Activated gamma-delta T cell treated with Interleukin-2 at 50 U/mL for 16 hours (primary cell): ENCODE results near the gene RNF17.

Experiments
- DNase-seq: peaks from one replicate; pipeline ENCODE4 v3.0.0-alpha.2; 2020

RNF17 gene

DNA sequence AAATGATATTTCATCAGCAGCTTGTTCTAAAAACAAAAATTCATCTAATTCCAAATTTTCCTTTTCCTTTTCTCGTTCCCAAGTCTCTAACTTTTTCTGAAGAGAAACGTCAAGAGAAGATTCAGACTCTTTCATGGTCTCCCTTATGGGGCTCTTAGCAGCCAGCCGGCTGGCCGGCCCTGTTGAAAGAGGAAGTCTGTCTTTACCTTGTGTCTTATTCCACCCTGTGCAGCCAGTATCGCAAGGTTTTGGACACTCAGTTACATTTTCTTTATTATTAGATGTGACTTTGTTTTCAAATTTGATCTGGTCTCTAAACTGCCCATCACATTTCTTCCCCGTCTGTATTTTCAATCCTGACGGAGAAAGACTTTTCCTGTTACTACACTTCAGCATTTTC is 142.3 kb downstream of the RNF17 start:
- no peak for DNase-seq

GRCh38 chr13:24910502-24911132 is 146.6 kb downstream of the RNF17 start:
- no peak for DNase-seq

- no peak for DNase-seq
Measured at GRCh38 chr13:24911133-24911908, 147.4 kb downstream of the RNF17 start.

DNA sequence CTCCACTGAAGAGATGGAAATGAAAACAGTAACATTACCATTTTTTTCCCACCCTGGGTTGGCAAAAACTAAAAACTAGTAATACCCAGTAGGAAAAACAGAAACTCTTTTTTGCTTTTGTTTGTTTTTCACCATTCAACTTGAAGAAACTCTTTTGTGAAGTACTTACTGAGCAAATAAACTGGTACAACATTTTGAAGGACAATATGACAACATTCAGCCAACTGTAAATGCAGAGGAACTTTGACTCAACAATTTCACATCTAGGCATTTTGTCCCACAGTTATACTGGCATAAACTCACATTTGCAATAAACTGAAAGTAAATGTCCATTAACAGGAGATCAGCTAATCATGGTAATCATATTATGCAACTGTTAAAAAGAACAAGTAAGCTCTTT is 152.5 kb downstream of the RNF17 start:
- DNase-seq, result no peak

GRCh38 chr13:24921003-24921402 is 157.0 kb downstream of the RNF17 start:
- DNase-seq, result no peak

DNA sequence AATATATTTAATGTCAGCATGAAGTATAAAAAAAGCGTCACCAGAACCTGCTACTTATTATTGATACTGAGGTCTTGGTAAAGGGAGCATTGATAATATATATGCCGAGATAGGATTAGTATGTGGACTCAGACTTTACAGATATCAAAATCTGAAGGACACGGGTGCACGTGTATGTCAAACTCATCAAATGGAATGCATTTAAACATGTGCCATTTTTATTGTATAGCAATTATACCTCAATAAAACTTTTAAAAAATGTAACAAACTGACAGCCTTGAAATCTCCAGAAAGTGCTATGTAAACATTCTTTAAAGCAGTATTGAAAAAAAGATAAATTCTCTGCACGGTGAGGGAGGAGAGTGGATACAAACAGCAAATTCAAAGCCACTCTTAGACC is 157.9 kb downstream of the RNF17 start:
- DNase-seq, result no peak

- DNase-seq, result peak; percentile 7
Measured at GRCh38 chr13:24922387-24922744, 158.4 kb downstream of the RNF17 start.

GRCh38 chr13:24922745-24923591 is 159.0 kb downstream of the RNF17 start:
- peak; percentile 92 for DNase-seq

GRCh38 chr13:24925318-24926231 is 161.6 kb downstream of the RNF17 start:
- no peak for DNase-seq

- no peak for DNase-seq
Measured at GRCh38 chr13:24927810-24928404, 163.9 kb downstream of the RNF17 start.

- no peak for DNase-seq
Measured at GRCh38 chr13:24929196-24929595, 165.2 kb downstream of the RNF17 start.
